ENCODE results near the gene ITGA2. TPM values are rescaled to one million over a fixed set of nuclear protein-coding genes. Genes with fewer than 3 reads are reported as not detected.

The ITGA2 gene
- total RNA-seq, 2 experiments from 2014 or later, result 3.9 to 4.0 TPM

DNA sequence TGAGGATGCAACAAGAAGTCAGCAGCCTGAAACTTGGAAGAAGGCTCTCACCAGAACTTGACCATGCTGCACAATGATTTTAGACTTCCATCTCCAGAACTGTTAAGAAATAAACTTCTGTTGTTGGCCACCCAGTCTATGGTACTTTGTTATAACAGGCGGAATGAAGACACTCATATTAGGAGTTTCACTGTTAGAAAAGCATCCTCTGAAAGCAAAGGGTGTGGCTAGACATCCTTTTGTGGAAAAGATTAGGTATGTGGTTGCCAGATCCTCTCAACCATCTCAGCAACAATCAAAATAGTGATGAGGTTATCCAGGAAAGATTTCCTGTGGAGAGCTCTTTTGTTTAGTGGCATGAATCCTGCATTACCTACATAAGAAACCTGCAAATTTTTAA, 20.7 kb downstream of the ITGA2 start:
- Mint-ChIP-seq H3K9me3 (peaks cover 5% of the 10 kb centered on the region), H3K36me3 (ENCODE audit: low read depth) (peaks cover 17% of the 10 kb centered on the region)
- CTCF ChIA-PET, result interaction anchor here (1.0 to 1.7 kb wide), 3 partner anchors 19 to 80 kb away, joined by 3 to 6 read pairs (median 4); no protein-coding TSS in a partner anchor

DNA sequence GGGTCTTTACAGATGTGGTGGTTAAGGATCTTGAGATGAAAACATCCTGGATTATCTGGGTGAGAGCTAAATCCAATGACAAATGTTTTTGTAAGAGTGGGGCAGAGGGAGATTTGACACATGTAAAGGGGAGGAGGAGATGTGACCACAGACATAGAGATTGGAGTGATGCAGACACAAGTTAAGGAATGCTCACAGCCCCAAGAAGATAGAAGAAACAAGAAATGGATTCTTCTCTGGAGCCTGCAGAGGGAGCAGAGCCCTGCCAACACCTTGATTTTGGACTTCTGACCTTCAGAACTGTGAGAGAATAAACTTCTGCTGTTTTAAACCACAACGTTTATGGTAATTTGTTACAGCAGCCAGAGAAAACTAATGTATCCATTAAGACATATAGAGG, 21.7 kb downstream of the ITGA2 start:
- no peak overlapping the region for H3K4me3 Mint-ChIP-seq
- CTCF ChIA-PET, result interaction anchor here (1.0 to 1.7 kb wide), 3 partner anchors 18 to 79 kb away, joined by 3 to 6 read pairs (median 4); no protein-coding TSS in a partner anchor
- peaks cover 25% of the 10 kb centered on the region for H3K36me3 Mint-ChIP-seq (ENCODE audit: low read depth)
- peaks cover 34% of the 10 kb centered on the region for H3K27me3 Mint-ChIP-seq
- no peak for DNase-seq
- peaks cover 66% of the 10 kb centered on the region for H3K4me1 Mint-ChIP-seq
- POLR2A ChIA-PET, result no interaction called here
- H3K9me3 Mint-ChIP-seq, result peaks cover 13% of the 10 kb centered on the region
- no peak overlapping the region for H3K27ac Mint-ChIP-seq

More for the DNA sequence above, 20.7 kb downstream of the ITGA2 start:
- H3K4me3 Mint-ChIP-seq, result no peak overlapping the region
- POLR2A ChIA-PET, result no interaction called here
- H3K27ac Mint-ChIP-seq, result no peak overlapping the region
- H3K27me3 Mint-ChIP-seq, result peaks cover 24% of the 10 kb centered on the region
- H3K4me1 Mint-ChIP-seq, result peaks cover 64% of the 10 kb centered on the region
- no peak for DNase-seq

DNA sequence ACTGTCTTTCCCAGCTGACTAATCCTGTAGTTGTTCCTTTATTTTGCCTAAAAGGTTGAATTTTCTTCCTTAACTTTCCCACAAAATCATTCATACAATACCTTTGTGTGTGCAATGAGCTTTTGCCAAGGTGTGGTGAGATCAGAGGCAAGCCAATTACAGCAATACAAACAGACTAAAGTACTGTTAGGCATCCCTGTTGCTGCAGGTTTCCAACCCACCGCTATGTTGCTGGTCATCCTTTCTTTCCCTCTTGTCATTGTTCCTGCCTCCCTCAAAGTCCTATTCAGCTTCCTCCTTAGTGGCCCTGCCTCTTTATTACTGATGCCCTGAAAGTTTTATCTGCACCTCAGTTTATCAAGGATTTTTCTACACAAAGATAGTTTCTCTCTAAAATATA, 22.1 kb downstream of the ITGA2 start:
- peaks cover 28% of the 10 kb centered on the region for H3K36me3 Mint-ChIP-seq (ENCODE audit: low read depth)
- no peak for DNase-seq
- peaks cover 37% of the 10 kb centered on the region for H3K27me3 Mint-ChIP-seq
- POLR2A ChIA-PET, result no interaction called here
- peaks cover 67% of the 10 kb centered on the region for H3K4me1 Mint-ChIP-seq
- CTCF ChIA-PET, result interaction anchor here (1.7 kb wide), 1 partner anchor 79 kb away, joined by 6 read pairs; no protein-coding TSS in a partner anchor
- no peak overlapping the region for H3K27ac Mint-ChIP-seq
- peaks cover 16% of the 10 kb centered on the region for H3K9me3 Mint-ChIP-seq
- no peak overlapping the region for H3K4me3 Mint-ChIP-seq

DNA sequence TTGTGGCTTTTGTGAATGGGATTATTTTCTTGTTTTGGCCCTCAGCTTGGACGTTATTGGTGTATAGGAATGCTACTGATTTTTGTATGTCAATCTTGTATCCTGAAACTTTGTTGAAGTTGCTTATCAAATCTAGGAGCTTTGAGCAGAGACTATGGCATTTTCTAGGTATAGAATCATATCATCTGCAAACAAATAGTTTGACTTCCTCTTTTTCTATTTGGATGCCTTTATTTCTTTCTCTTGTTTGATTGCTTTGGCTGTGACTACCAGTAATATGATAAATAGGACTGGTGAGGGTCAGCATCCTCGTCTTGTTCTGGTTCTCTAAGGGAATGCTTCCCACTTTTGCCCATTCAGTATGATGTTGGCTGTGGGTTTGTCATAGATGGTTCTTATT, 24.7 kb downstream of the ITGA2 start:
- no peak for DNase-seq
- Mint-ChIP-seq H3K27me3 (peaks cover 44% of the 10 kb centered on the region), H3K36me3 (ENCODE audit: low read depth) (peaks cover 32% of the 10 kb centered on the region), H3K27ac (no peak overlapping the region), H3K4me1 (peaks cover 41% of the 10 kb centered on the region), H3K9me3 (peaks cover 18% of the 10 kb centered on the region), H3K4me3 (no peak overlapping the region)
- ChIA-PET CTCF (interaction anchor here (1.4 to 1.6 kb wide), 2 partner anchors 14 to 77 kb away, joined by 3 read pairs; no protein-coding TSS in a partner anchor), POLR2A (no interaction called here)

DNA sequence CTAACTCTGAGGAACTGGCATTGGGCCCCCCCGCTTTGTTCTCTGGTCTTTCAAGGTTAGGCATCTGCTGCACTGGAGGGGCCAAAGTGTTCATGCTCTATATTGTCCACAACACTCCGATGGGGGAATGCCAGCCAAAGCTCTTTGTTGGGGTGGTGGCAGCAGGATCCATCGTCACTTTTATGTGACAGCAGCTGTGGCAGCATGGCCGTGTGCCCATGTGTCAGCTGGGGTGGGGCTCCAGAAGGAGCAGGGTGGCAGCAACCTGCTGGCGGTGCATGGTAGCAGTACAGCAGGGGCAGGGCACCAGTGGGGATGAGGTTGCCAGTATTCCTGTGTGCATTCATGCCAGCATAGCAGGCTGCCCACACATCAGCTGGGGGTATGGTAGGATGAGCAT, 28.2 kb downstream of the ITGA2 start:
- POLR2A ChIA-PET, result no interaction called here
- H3K27ac Mint-ChIP-seq, result no peak overlapping the region
- H3K9me3 Mint-ChIP-seq, result peaks cover 18% of the 10 kb centered on the region
- no peak overlapping the region for H3K4me3 Mint-ChIP-seq
- peaks cover 19% of the 10 kb centered on the region for H3K4me1 Mint-ChIP-seq
- peaks cover 39% of the 10 kb centered on the region for H3K27me3 Mint-ChIP-seq
- CTCF ChIA-PET, result interaction anchor here (0.6 to 2.4 kb wide), 3 partner anchors 12 to 199 kb away, joined by 3 to 10 read pairs (median 4); no protein-coding TSS in a partner anchor
- no peak for DNase-seq
- H3K36me3 Mint-ChIP-seq (ENCODE audit: low read depth), result peaks cover 29% of the 10 kb centered on the region

GRCh38 chr5:53017794-53018391, 28.7 kb downstream of the ITGA2 start:
- POLR2A ChIA-PET, result no interaction called here
- H3K4me3 Mint-ChIP-seq, result no peak overlapping the region
- peaks cover 18% of the 10 kb centered on the region for H3K9me3 Mint-ChIP-seq
- H3K27ac Mint-ChIP-seq, result no peak overlapping the region
- peaks cover 29% of the 10 kb centered on the region for H3K36me3 Mint-ChIP-seq (ENCODE audit: low read depth)
- no peak for DNase-seq
- CTCF ChIA-PET, result interaction anchor here (0.6 to 2.4 kb wide), 3 partner anchors 11 to 198 kb away, joined by 3 to 10 read pairs (median 4); no protein-coding TSS in a partner anchor
- peaks cover 36% of the 10 kb centered on the region for H3K27me3 Mint-ChIP-seq
- peaks cover 19% of the 10 kb centered on the region for H3K4me1 Mint-ChIP-seq

GRCh38 chr5:53019320-53019719, 30.2 kb downstream of the ITGA2 start:
- CTCF ChIA-PET, result interaction anchor here (0.7 kb wide), 1 partner anchor 10 kb away, joined by 3 read pairs; no protein-coding TSS in a partner anchor
- DNase-seq, result no peak
- POLR2A ChIA-PET, result no interaction called here
- peaks cover 24% of the 10 kb centered on the region for H3K27me3 Mint-ChIP-seq
- peaks cover 16% of the 10 kb centered on the region for H3K4me1 Mint-ChIP-seq
- no peak overlapping the region for H3K4me3 Mint-ChIP-seq
- peaks cover 19% of the 10 kb centered on the region for H3K36me3 Mint-ChIP-seq (ENCODE audit: low read depth)
- H3K27ac Mint-ChIP-seq, result no peak overlapping the region
- H3K9me3 Mint-ChIP-seq, result peaks cover 13% of the 10 kb centered on the region

GRCh38 chr5:53022930-53023511, 33.9 kb downstream of the ITGA2 start:
- ChIA-PET POLR2A (no interaction called here), CTCF (interaction anchor here (0.8 to 1.3 kb wide), 4 partner anchors 12 to 71 kb away, joined by 3 read pairs; no protein-coding TSS in a partner anchor)
- H3K9me3 Mint-ChIP-seq, result no peaks in the 10 kb centered on the region
- no peak overlapping the region for H3K27ac Mint-ChIP-seq
- peaks cover under 1% of the 10 kb centered on the region for H3K36me3 Mint-ChIP-seq (ENCODE audit: low read depth)
- DNase-seq, result no peak
- H3K27me3 Mint-ChIP-seq, result no peaks in the 10 kb centered on the region
- H3K4me3 Mint-ChIP-seq, result no peak overlapping the region
- peaks cover under 1% of the 10 kb centered on the region for H3K4me1 Mint-ChIP-seq

DNA sequence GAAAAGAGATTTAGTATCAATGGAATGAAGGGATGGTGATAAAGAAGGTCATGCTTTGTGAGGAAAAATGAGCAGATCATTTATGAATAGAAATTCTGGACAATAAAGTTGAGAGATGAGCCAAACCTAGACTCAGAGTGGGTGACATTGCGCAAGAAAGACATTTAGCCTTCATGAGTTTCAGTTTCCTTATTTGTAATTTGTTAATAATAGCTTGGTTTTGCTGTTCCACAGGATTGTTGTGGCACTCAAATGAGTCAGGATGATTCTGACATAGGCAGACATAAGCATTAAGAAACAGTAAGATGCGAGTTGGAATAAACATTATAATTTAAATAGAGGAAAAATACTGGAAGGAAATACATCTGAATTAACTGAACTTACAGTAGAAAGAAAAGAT, 34.8 kb downstream of the ITGA2 start:
- H3K9me3 Mint-ChIP-seq, result no peaks in the 10 kb centered on the region
- no peaks in the 10 kb centered on the region for H3K27me3 Mint-ChIP-seq
- POLR2A ChIA-PET, result interaction anchor here (0.5 kb wide), 1 partner anchor 86 kb away, joined by 3 read pairs; the partner anchor contains the start of gene MOCS2
- DNase-seq, result no peak
- H3K4me3 Mint-ChIP-seq, result no peak overlapping the region
- no peak overlapping the region for H3K27ac Mint-ChIP-seq
- CTCF ChIA-PET, result interaction anchor here (0.9 to 1.7 kb wide), 4 partner anchors 11 to 265 kb away, joined by 3 to 4 read pairs (median 3); no protein-coding TSS in a partner anchor
- H3K36me3 Mint-ChIP-seq (ENCODE audit: low read depth), result peaks cover 4% of the 10 kb centered on the region
- H3K4me1 Mint-ChIP-seq, result peaks cover 6% of the 10 kb centered on the region

GRCh38 chr5:53024535-53024934, 35.4 kb downstream of the ITGA2 start:
- Mint-ChIP-seq H3K9me3 (no peaks in the 10 kb centered on the region), H3K4me1 (peaks cover 6% of the 10 kb centered on the region), H3K27me3 (no peaks in the 10 kb centered on the region), H3K4me3 (no peak overlapping the region), H3K36me3 (ENCODE audit: low read depth) (peaks cover 4% of the 10 kb centered on the region), H3K27ac (no peak overlapping the region)
- no peak for DNase-seq
- ChIA-PET POLR2A (no interaction called here), CTCF (interaction anchor here (1.3 to 1.7 kb wide), 3 partner anchors 34 to 266 kb away, joined by 3 to 4 read pairs (median 3); no protein-coding TSS in a partner anchor)

GRCh38 chr5:53025487-53025886, 36.3 kb downstream of the ITGA2 start:
- H3K9me3 Mint-ChIP-seq, result no peaks in the 10 kb centered on the region
- no peak overlapping the region for H3K27ac Mint-ChIP-seq
- H3K4me1 Mint-ChIP-seq, result peaks cover 9% of the 10 kb centered on the region
- H3K36me3 Mint-ChIP-seq (ENCODE audit: low read depth), result peaks cover 13% of the 10 kb centered on the region
- DNase-seq, result no peak
- CTCF ChIA-PET, result no interaction called here
- H3K4me3 Mint-ChIP-seq, result no peak overlapping the region
- POLR2A ChIA-PET, result no interaction called here
- H3K27me3 Mint-ChIP-seq, result no peaks in the 10 kb centered on the region

- Mint-ChIP-seq H3K36me3 (ENCODE audit: low read depth) (peaks cover 23% of the 10 kb centered on the region), H3K4me1 (peaks cover 30% of the 10 kb centered on the region), H3K4me3 (no peak overlapping the region), H3K27ac (no peak overlapping the region), H3K9me3 (no peaks in the 10 kb centered on the region), H3K27me3 (no peaks in the 10 kb centered on the region)
- POLR2A ChIA-PET, result no interaction called here
- DNase-seq, result no peak
- CTCF ChIA-PET, result interaction anchor here (0.6 to 4.2 kb wide), 6 partner anchors 11 to 223 kb away, joined by 3 to 19 read pairs (median 4); no protein-coding TSS in a partner anchor
Measured at GRCh38 chr5:53027913-53028312, 38.8 kb downstream of the ITGA2 start.

GRCh38 chr5:53029608-53030007, 40.5 kb downstream of the ITGA2 start:
- POLR2A ChIA-PET, result no interaction called here
- H3K4me3 Mint-ChIP-seq, result no peak overlapping the region

More at GRCh38 chr5:53029608-53030007, 40.5 kb downstream of the ITGA2 start:
- peaks cover 37% of the 10 kb centered on the region for H3K4me1 Mint-ChIP-seq
- H3K27ac Mint-ChIP-seq, result no peak overlapping the region
- no peaks in the 10 kb centered on the region for H3K27me3 Mint-ChIP-seq
- H3K9me3 Mint-ChIP-seq, result no peaks in the 10 kb centered on the region
- CTCF ChIA-PET, result interaction anchor here (0.6 to 4.2 kb wide), 10 partner anchors 10 to 1529 kb away, joined by 3 to 19 read pairs (median 4); no protein-coding TSS in a partner anchor
- peaks cover 26% of the 10 kb centered on the region for H3K36me3 Mint-ChIP-seq (ENCODE audit: low read depth)
- DNase-seq, result no peak
